MM.1S (cell line): Measurements from ENCODE around the gene NAGPA.

Experiments used
- EZH2 ChIP-seq: fragments of 300-600 bp; sonication (generic); optimal IDR thresholded peaks from 2 replicates; pipeline ENCODE3; 2017; ENCODE audit warnings: low read depth, mild to moderate bottlenecking, antibody characterized with exemption, low read length, mixed read lengths
- TF ChIP-seq, protein P1 (sequence below): fragments of 300-600 bp; sonication (generic); IDR thresholded peaks from 2 replicates; pipeline ENCODE4 v1.5.1; 2016; ENCODE audit warnings: antibody characterized with exemption, low read length, mixed read lengths

DNA sequence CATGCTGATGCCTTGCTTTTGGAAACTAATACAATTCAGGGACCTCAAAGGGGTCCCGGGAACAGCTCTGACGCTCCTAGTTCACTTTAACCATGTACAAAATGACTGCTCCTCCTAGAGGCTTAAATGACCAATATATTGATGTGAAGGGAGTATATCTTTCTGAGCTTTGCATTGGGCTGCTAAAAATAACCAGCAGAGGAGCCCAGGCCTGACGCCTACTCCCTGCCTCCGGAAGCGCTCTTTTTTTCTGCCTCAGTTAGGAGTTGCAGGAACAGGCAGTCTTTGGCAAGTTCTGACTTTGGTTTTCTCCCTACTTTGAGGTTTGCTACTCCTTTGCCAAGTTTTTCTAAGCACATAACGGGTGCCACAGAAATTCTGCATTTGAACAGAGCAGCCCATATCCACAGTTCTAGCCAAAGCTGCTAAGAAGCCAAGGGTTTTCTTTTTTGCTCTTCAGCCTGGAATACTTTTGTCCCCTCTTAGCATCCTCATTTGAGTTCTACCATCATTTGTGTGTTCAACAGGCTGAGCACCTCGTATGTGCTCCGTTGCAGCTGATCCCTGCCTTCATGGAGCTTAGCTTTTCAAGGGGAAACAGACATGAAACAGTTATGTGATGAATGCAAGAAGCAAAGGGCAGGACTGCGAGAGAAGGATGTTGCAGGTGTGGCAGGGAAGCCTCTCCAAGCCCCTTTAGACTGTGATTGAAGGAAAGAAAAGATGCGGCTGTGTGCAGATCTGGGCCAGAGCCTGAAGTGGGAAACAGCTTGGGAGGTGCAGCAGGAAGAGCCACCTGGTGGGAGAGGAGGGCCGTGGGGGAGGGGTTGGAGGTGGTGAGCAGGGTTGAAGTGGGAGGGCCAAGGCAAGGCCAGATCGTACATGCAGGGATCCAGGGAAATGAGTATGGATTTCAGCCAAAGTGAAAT, 2.8 kb upstream of the NAGPA start:
- TF ChIP-seq, protein P1, sequence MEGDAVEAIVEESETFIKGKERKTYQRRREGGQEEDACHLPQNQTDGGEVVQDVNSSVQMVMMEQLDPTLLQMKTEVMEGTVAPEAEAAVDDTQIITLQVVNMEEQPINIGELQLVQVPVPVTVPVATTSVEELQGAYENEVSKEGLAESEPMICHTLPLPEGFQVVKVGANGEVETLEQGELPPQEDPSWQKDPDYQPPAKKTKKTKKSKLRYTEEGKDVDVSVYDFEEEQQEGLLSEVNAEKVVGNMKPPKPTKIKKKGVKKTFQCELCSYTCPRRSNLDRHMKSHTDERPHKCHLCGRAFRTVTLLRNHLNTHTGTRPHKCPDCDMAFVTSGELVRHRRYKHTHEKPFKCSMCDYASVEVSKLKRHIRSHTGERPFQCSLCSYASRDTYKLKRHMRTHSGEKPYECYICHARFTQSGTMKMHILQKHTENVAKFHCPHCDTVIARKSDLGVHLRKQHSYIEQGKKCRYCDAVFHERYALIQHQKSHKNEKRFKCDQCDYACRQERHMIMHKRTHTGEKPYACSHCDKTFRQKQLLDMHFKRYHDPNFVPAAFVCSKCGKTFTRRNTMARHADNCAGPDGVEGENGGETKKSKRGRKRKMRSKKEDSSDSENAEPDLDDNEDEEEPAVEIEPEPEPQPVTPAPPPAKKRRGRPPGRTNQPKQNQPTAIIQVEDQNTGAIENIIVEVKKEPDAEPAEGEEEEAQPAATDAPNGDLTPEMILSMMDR = no peak
- TF ChIP-seq EZH2 = no peak
